H9 (cell line): Measurements from ENCODE around the gene ZCCHC17. TPM values are rescaled to one million over a fixed set of nuclear protein-coding genes. Genes with fewer than 3 reads are reported as not detected.

Source experiments
- DNase-seq: peaks from one replicate; pipeline ENCODE4 v3.0.0-alpha.2; 2017
- H2AFZ ChIP-seq: one replicate; pipeline ENCODE4 v1.6.1; 2013; ENCODE audit warnings: mild to moderate bottlenecking, low read length, control low read depth, moderate library complexity
- H2AK5ac ChIP-seq: 2 replicates; pipeline ENCODE4 v1.6.1; 2013; ENCODE audit warnings: low read length, control low read depth, mixed read lengths; ENCODE audit not compliant: insufficient read length
- H2BK120ac ChIP-seq: one replicate; pipeline ENCODE4 v1.6.1; 2013; ENCODE audit warnings: low read depth, mild to moderate bottlenecking, low read length, control low read depth, inconsistent platforms; ENCODE audit not compliant: poor library complexity, severe bottlenecking
- H2BK12ac ChIP-seq: 2 replicates; pipeline ENCODE4 v1.6.1; 2013; ENCODE audit warnings: low read length, control low read depth, mixed read lengths, low read depth; ENCODE audit not compliant: insufficient read length
- H2BK15ac ChIP-seq: 2 replicates; pipeline ENCODE4 v1.6.1; 2013; ENCODE audit warnings: low read depth, low read length, control low read depth
- H2BK20ac ChIP-seq: one replicate; pipeline ENCODE4 v1.6.1; 2013; ENCODE audit warnings: low read depth, mild to moderate bottlenecking, low read length, control low read depth, inconsistent platforms; ENCODE audit not compliant: poor library complexity, severe bottlenecking
- H2BK5ac ChIP-seq: 2 replicates; pipeline ENCODE4 v1.6.1; 2013; ENCODE audit warnings: low read length, control low read depth, mixed read lengths; ENCODE audit not compliant: insufficient read length
- H3K14ac ChIP-seq: 2 replicates; pipeline ENCODE4 v1.6.1; 2013; ENCODE audit warnings: low read length, control low read depth; ENCODE audit not compliant: insufficient read depth
- H3K18ac ChIP-seq: 2 replicates; pipeline ENCODE4 v1.6.1; 2013; ENCODE audit warnings: low read depth, mild to moderate bottlenecking, mixed read lengths, low read length, control low read depth; ENCODE audit not compliant: insufficient read length
- H3K23ac ChIP-seq: 2 replicates; pipeline ENCODE4 v1.6.1; 2013; ENCODE audit warnings: low read length, control low read depth, mixed read lengths, low read depth; ENCODE audit not compliant: insufficient read length
- H3K23me2 ChIP-seq: 2 replicates; pipeline ENCODE4 v1.6.1; 2013; ENCODE audit warnings: low read depth, mild to moderate bottlenecking, mixed read lengths, low read length, control low read depth; ENCODE audit not compliant: insufficient read length, poor library complexity, severe bottlenecking
- H3K27ac ChIP-seq: 2 replicates; pipeline ENCODE4 v1.5.1; 2013; ENCODE audit warnings: low read length, control low read depth, mixed read lengths, low read depth; ENCODE audit not compliant: insufficient read length
- H3K27me3 ChIP-seq: 2 replicates; pipeline ENCODE4 v1.6.1; 2013; ENCODE audit warnings: low read length, control low read depth, inconsistent platforms; ENCODE audit not compliant: insufficient read depth
- H3K4ac ChIP-seq: 2 replicates; pipeline ENCODE4 v1.6.1; 2013; ENCODE audit warnings: low read depth, mild to moderate bottlenecking, control low read depth, inconsistent platforms, low read length, moderate library complexity
- H3K4me1 ChIP-seq: 2 replicates; pipeline ENCODE4 v1.6.1; 2013; ENCODE audit warnings: low read length, control low read depth, inconsistent platforms; ENCODE audit not compliant: insufficient read depth
- H3K4me2 ChIP-seq: 2 replicates; pipeline ENCODE4 v1.6.1; 2013; ENCODE audit warnings: low read length, control low read depth, mixed read lengths; ENCODE audit not compliant: insufficient read length, insufficient read depth
- H3K56ac ChIP-seq: 2 replicates; pipeline ENCODE4 v1.6.1; 2013; ENCODE audit warnings: low read depth, mild to moderate bottlenecking, mixed read lengths, low read length, control low read depth; ENCODE audit not compliant: insufficient read length
- H3K79me1 ChIP-seq: 2 replicates; pipeline ENCODE4 v1.6.1; 2013; ENCODE audit warnings: low read depth, mild to moderate bottlenecking, moderate library complexity, low read length, control low read depth, inconsistent platforms; ENCODE audit not compliant: insufficient read depth, poor library complexity, severe bottlenecking
- H3K79me2 ChIP-seq: 2 replicates; pipeline ENCODE4 v1.6.1; 2013; ENCODE audit warnings: low read length, control low read depth, inconsistent platforms; ENCODE audit not compliant: insufficient read depth
- H3K9ac ChIP-seq: 2 replicates; pipeline ENCODE4 v1.6.1; 2013; ENCODE audit warnings: low read length, control low read depth, mixed read lengths; ENCODE audit not compliant: insufficient read length; ENCODE audit errors: extremely low read depth
- H3K9me3 ChIP-seq: one replicate; pipeline ENCODE4 v1.6.1; 2013; ENCODE audit warnings: low read depth, low read length, inconsistent platforms; ENCODE audit not compliant: control insufficient read depth
- H3T11ph ChIP-seq: one replicate; pipeline ENCODE4 v1.6.1; 2013; ENCODE audit warnings: mild to moderate bottlenecking, low read length, control low read depth, inconsistent platforms
- H4K20me1 ChIP-seq: one replicate; pipeline ENCODE4 v1.6.1; 2013; ENCODE audit not compliant: control insufficient read depth, insufficient read length, insufficient read depth
- H4K5ac ChIP-seq: 2 replicates; pipeline ENCODE4 v1.6.1; 2013; ENCODE audit warnings: low read depth, mild to moderate bottlenecking, mixed read lengths, low read length, control low read depth; ENCODE audit not compliant: insufficient read length
- H4K8ac ChIP-seq: replicated peaks from 2 replicates; pipeline ENCODE4 v1.6.1; 2013; ENCODE audit warnings: low read length, control low read depth, mixed read lengths, low read depth; ENCODE audit not compliant: insufficient read length
- H4K91ac ChIP-seq: 2 replicates; pipeline ENCODE4 v1.6.1; 2013; ENCODE audit warnings: low read depth, mild to moderate bottlenecking, moderate library complexity, mixed read lengths, low read length, control low read depth; ENCODE audit not compliant: insufficient read length
- H3K27ac Mint-ChIP-seq, 3 experiments: 2 replicates in 2 of 3; 3 replicates in 1 of 3; pipeline ENCODE4 v1.8.0; 2020 to 2021; ENCODE audit warnings: mixed read lengths in 3 of 3, mild to moderate bottlenecking in 1 of 3, moderate library complexity in 1 of 3
- H3K27me3 Mint-ChIP-seq: 2 replicates; pipeline ENCODE4 v1.8.0; 2021; ENCODE audit warnings: low read depth, mild to moderate bottlenecking, moderate library complexity, mixed read lengths
- H3K36me3 Mint-ChIP-seq, 3 experiments: 2 replicates in 2 of 3; 3 replicates in 1 of 3; pipeline ENCODE4 v1.8.0; 2020 to 2021; ENCODE audit warnings: low read depth in 3 of 3, mixed read lengths in 3 of 3; ENCODE audit not compliant: insufficient read depth in 1 of 3
- H3K4me1 Mint-ChIP-seq, 2 experiments: 2 replicates each; pipeline ENCODE4 v1.8.0; 2020; ENCODE audit warnings: mixed read lengths in 2 of 2
- H3K4me3 Mint-ChIP-seq, 2 experiments: 2 replicates in 1 of 2; 3 replicates in 1 of 2; pipeline ENCODE4 v1.8.0; 2020 to 2021; ENCODE audit warnings: mild to moderate bottlenecking in 2 of 2, mixed read lengths in 2 of 2, moderate library complexity in 1 of 2
- H3K9me3 Mint-ChIP-seq, 2 experiments: 2 replicates in 1 of 2; 3 replicates in 1 of 2; pipeline ENCODE4 v1.8.0; 2020; ENCODE audit warnings: mild to moderate bottlenecking in 2 of 2, mixed read lengths in 2 of 2, moderate library complexity in 1 of 2
- CTCF ChIP-seq: fragments of 200-600 bp; sonication (generic); conservative IDR thresholded peaks from 3 replicates; pipeline ENCODE4 v1.8.0; 2021; ENCODE audit warnings: antibody characterized with exemption, mild to moderate bottlenecking
- WGBS: extraction: QIAGEN DNeasy Blood & Tissue Kit; methylation state at CpG from one replicate; pipeline ENCODE4 v1.1.7; 2013; ENCODE audit warnings: missing lambda C conversion rate, low lambda C conversion rate, mixed read lengths; ENCODE audit not compliant: insufficient read length; ENCODE audit errors: extremely low coverage; 5-methylcytosine and 5-hydroxymethylcytosine counted together
- total RNA-seq: library from RNA; stranded (reverse); gene quantifications from 2 replicates; pipeline ENCODE4 v1.2.1, GENCODE V29; 2021

The ZCCHC17 gene
- total RNA-seq, 1 experiment from 2014 or later: 50.4 TPM

- no peak overlapping the region for H3K56ac ChIP-seq
- Mint-ChIP-seq H3K9me3 (no peaks in the 10 kb centered on the region), H3K27me3 (peaks cover 13% of the 10 kb centered on the region), H3K4me1 (0 out of 4 replicates have a peak, but pooled peaks cover 0 to 5% of the 10 kb centered on the region in 2 experiments), H3K4me3 (no peak overlapping the region), H3K27ac (no peak overlapping the region), H3K36me3 (no peaks in the 10 kb centered on the region)
- no peaks in the 10 kb centered on the region for H3K4me1 ChIP-seq
- H4K5ac ChIP-seq: no peak overlapping the region
- no peak overlapping the region for H2BK5ac ChIP-seq
- H3K18ac ChIP-seq: no peak overlapping the region
- H3T11ph ChIP-seq: no peak overlapping the region
- H3K27me3 ChIP-seq: no peaks in the 10 kb centered on the region
- no peak overlapping the region for H3K27ac ChIP-seq
- no peaks in the 10 kb centered on the region for H3K23me2 ChIP-seq
- no peak overlapping the region for H3K4me2 ChIP-seq
- WGBS: no CpG with 5 or more reads among the region's 3 CpGs
- H2AFZ ChIP-seq: no peak overlapping the region
- no peaks in the 10 kb centered on the region for H3K79me2 ChIP-seq
- no peak overlapping the region for H2BK15ac ChIP-seq
- no peak overlapping the region for H3K9ac ChIP-seq
- no peaks in the 10 kb centered on the region for H3K9me3 ChIP-seq
- no peak overlapping the region for H3K4ac ChIP-seq
- no peak for TF ChIP-seq CTCF
- H4K20me1 ChIP-seq: no peaks in the 10 kb centered on the region
- H4K91ac ChIP-seq: no peak overlapping the region
- no peak overlapping the region for H2BK20ac ChIP-seq
- H3K79me1 ChIP-seq: no peaks in the 10 kb centered on the region
- no peak for DNase-seq
- no peak overlapping the region for H2BK120ac ChIP-seq
- H2BK12ac ChIP-seq: no peak overlapping the region
- H3K14ac ChIP-seq: no peak overlapping the region
- H2AK5ac ChIP-seq: no peak overlapping the region
- H3K23ac ChIP-seq: no peak overlapping the region
- H4K8ac ChIP-seq: no peak overlapping the region
These were observed 103.1 kb downstream of the ZCCHC17 start for GRCh38 chr1:31399976-31400375.
